Ovary (tissue), 9 donors: Measurements from ENCODE around the gene VILL. TPM values are rescaled to one million over a fixed set of nuclear protein-coding genes. Genes with fewer than 3 reads are reported as not detected.
"Not testable (repeated sequence)": the region's sequence is repeated elsewhere in the genome, so short reads cannot be mapped to it uniquely, and the experiment has no call there.

Source experiments
- DNase-seq, 5 donors: peaks; one replicate each; pipeline ENCODE4 v3.0.0-alpha.2; 2019 to 2020
- H3K27ac ChIP-seq, 2 donors: fragments of 200-600 bp; one replicate each; pipeline versions ENCODE4 v1.5.1 to v1.8.0; 2019 to 2022
- H3K27me3 ChIP-seq: fragments of 200-600 bp; one replicate; pipeline ENCODE4 v1.8.0; 2022
- H3K36me3 ChIP-seq: fragments of 200-600 bp; sonication (generic); one replicate; pipeline ENCODE4 v1.5.1; 2019
- H3K4me1 ChIP-seq: one replicate; pipeline ENCODE4 v1.8.1; 2013; ENCODE audit warnings: mild to moderate bottlenecking, moderate library complexity; ENCODE audit not compliant: insufficient read depth
- H3K4me3 ChIP-seq: fragments of 200-600 bp; sonication (generic); one replicate; pipeline ENCODE4 v1.5.1; 2017
- H3K9me3 ChIP-seq, 2 donors: fragments of 200-600 bp in 1 of 2; sonication (generic) in 1 of 2; one replicate each; pipeline versions ENCODE4 v1.5.1 to v1.8.1; 2013 to 2019; ENCODE audit warnings: mild to moderate bottlenecking in 1 of 2, moderate library complexity in 1 of 2
- CTCF ChIP-seq, 3 donors: fragments of 450-650 bp in 2 of 3; fragments of 200-600 bp in 1 of 3; IDR thresholded peaks; one replicate each; pipeline versions ENCODE4 v1.5.1 to v1.8.0; 2016 to 2022; ENCODE audit warnings: antibody characterized with exemption in 3 of 3, mild to moderate bottlenecking in 1 of 3
- EP300 ChIP-seq: sonication (generic); formaldehyde crosslinking; IDR thresholded peaks from one replicate; pipeline ENCODE4 v1.6.1; 2017; ENCODE audit warnings: antibody characterized with exemption
- POLR2A ChIP-seq: fragments of 450-650 bp; IDR thresholded peaks from one replicate; pipeline ENCODE4 v1.6.1; 2017; ENCODE audit warnings: antibody characterized with exemption, mild to moderate bottlenecking, moderate library complexity
- WGBS, 3 donors: extraction: QIAGEN DNeasy Blood & Tissue Kit in 1 of 3; methylation state at CpG; one replicate each; pipeline versions ENCODE4 v1.1.5 to v1.1.7; 2013 to 2017; 5-methylcytosine and 5-hydroxymethylcytosine counted together
- intact Hi-C, 4 donors: fragments of 100-400 bp; cut with DNase I; formaldehyde crosslinking; loops; one replicate each; pipeline versions ENCODE4 v1.11.0 to v1.15.1; 2022 to 2023
- polyA plus RNA-seq, 2 donors: library from polyadenylated mRNA; stranded (reverse); fragments of 200-250 nt in 1 of 2; fragments of 350-450 nt in 1 of 2; fragmentation: Illumina TruSeq in 1 of 2; extraction: RNeasy Lipid Tissue Mini Kit (QIAGEN cat#74804) in 1 of 2; gene quantifications; one replicate each; pipeline ENCODE4 v1.2.3, GENCODE V29; 2013 to 2014
- total RNA-seq, 7 donors: library from RNA; depleted of rRNA in 2 of 7; stranded (reverse); fragments of >200 nt in 2 of 7; fragmentation: NEBNext Ultra II Directional in 3 of 7; extraction: Animal tissue kit (Norgen Biotek cat#: 25700) in 3 of 7; gene quantifications; one replicate each; pipeline versions ENCODE4 v1.1.0 to v1.2.4, GENCODE V29; 2016 to 2023
- donor health status: DM: no; HTN: no; CAD: no; lungs with moderate emphysema.
- donor health status: DM: no; HTN: no; CAD: no.
- donor health status: Bipolar disorder and iron deficiency.
- donor health status: DM: yes; HTN: yes; CAD: no.
- donor health status: DM: no; HTN: no; CAD: no.
- donor health status: DM: yes; HTN: yes; CAD: no.

VILL gene
- total and polyA plus RNA-seq, 9 donors = 4.8 to 13.2 (median 8.8) TPM

- no peaks in the 10 kb centered on the region for H3K4me1 ChIP-seq
- intact Hi-C loops = no loop called here
- no peaks in the 10 kb centered on the region for H3K36me3 ChIP-seq
- 20 to 26% (median 26%) methylated on average over 2 of the region's 2 CpGs for WGBS, 3 donors
- H3K4me3 ChIP-seq = no peak overlapping the region
- H3K27me3 ChIP-seq = no peaks in the 10 kb centered on the region
- no peak for DNase-seq
- no peaks in the 10 kb centered on the region for H3K9me3 ChIP-seq
- TF ChIP-seq POLR2A (no peak), EP300 (no peak), CTCF (IDR thresholded peaks at IDR 0.05) (no peak)
- H3K27ac ChIP-seq = no peak overlapping the region
Measured at GRCh38 chr3:38047896-38048295, 57.3 kb downstream of the VILL start.

- WGBS, 3 donors = 69 to 78% (median 78%) methylated on average over 4 of the region's 4 CpGs
- no peaks in the 10 kb centered on the region for H3K27me3 ChIP-seq
- no peak for DNase-seq
- no peak overlapping the region for H3K4me3 ChIP-seq
- H3K4me1 ChIP-seq = no peaks in the 10 kb centered on the region
- H3K36me3 ChIP-seq = no peaks in the 10 kb centered on the region
- no peak for TF ChIP-seq CTCF (IDR thresholded peaks at IDR 0.05)
- no peak for TF ChIP-seq POLR2A
- TF ChIP-seq EP300 = no peak
- no peaks in the 10 kb centered on the region for H3K9me3 ChIP-seq
- intact Hi-C loops = no loop called here
- H3K27ac ChIP-seq = no peak overlapping the region
Measured at GRCh38 chr3:38049358-38050126, 59.0 kb downstream of the VILL start.

- no peaks in the 10 kb centered on the region for H3K27me3 ChIP-seq
- intact Hi-C loops = no loop called here
- no peaks in the 10 kb centered on the region for H3K36me3 ChIP-seq
- TF ChIP-seq POLR2A = no peak
- no peak for DNase-seq
- H3K4me3 ChIP-seq = no peak overlapping the region
- WGBS, 3 donors = 88 to 94% (median 92%) methylated on average over 13 of the region's 13 CpGs
- H3K4me1 ChIP-seq = no peaks in the 10 kb centered on the region
- H3K27ac ChIP-seq = no peak overlapping the region
- no peaks in the 10 kb centered on the region for H3K9me3 ChIP-seq
Measured at GRCh38 chr3:38051131-38051530, 60.5 kb downstream of the VILL start.

GRCh38 chr3:38053286-38053685, 62.7 kb downstream of the VILL start:
- H3K27ac ChIP-seq, H3K4me3 ChIP-seq, H3K9me3 ChIP-seq, H3K27me3 ChIP-seq, DNase-seq, H3K4me1 ChIP-seq, H3K36me3 ChIP-seq, intact Hi-C loops: not testable (repeated sequence)
- 95 to 96% (median 96%) methylated on average over 11 to 30 of the region's 32 CpGs for WGBS, 3 donors

- H3K27ac ChIP-seq, H3K36me3 ChIP-seq, H3K9me3 ChIP-seq, H3K4me1 ChIP-seq, DNase-seq, H3K27me3 ChIP-seq, H3K4me3 ChIP-seq, intact Hi-C loops: not testable (repeated sequence)
- 74 to 88% (median 82%) methylated on average over 7 to 8 of the region's 9 CpGs for WGBS, 3 donors
Measured at GRCh38 chr3:38053813-38054498, 63.4 kb downstream of the VILL start.

GRCh38 chr3:38054499-38055001, 64.0 kb downstream of the VILL start:
- Histone ChIP-seq H3K4me3 (no peak overlapping the region), H3K36me3 (no peaks in the 10 kb centered on the region), H3K27me3 (no peaks in the 10 kb centered on the region), H3K4me1 (no peaks in the 10 kb centered on the region), H3K27ac (no peak overlapping the region), H3K9me3 (no peaks in the 10 kb centered on the region)
- 67 to 93% (median 89%) methylated on average over 3 of the region's 3 CpGs for WGBS, 3 donors
- intact Hi-C loops = no loop called here
- DNase-seq = no peak
- TF ChIP-seq CTCF (IDR thresholded peaks at IDR 0.05) (no peak), EP300 (no peak), POLR2A (no peak)
